Lung (tissue), 12 donors: ENCODE results near the gene TNS3. TPM values are rescaled to one million over a fixed set of nuclear protein-coding genes. Genes with fewer than 3 reads are reported as not detected.

ENCODE experiments used
- ATAC-seq: fragments of 200-7000 bp; cut with Tn5 transposase; one replicate; pipeline ENCODE4 v1.9.1; 2020; ENCODE audit warnings: moderate number of reproducible peaks; ENCODE audit not compliant: insufficient read depth, low FRiP score
- DNase-seq, 3 donors: peaks; one replicate each; pipeline ENCODE4 v3.0.0-alpha.2; 2013 to 2017
- H3K27ac ChIP-seq, 2 donors: one replicate each; pipeline ENCODE4 v1.5.1; 2013; ENCODE audit warnings: mild to moderate bottlenecking in 2 of 2, moderate library complexity in 2 of 2, control low read depth in 1 of 2, inconsistent platforms in 1 of 2, low read depth in 1 of 2, low read length in 1 of 2
- H3K27me3 ChIP-seq, 3 donors: one replicate each; pipeline ENCODE4 v1.5.1; 2013; ENCODE audit warnings: low read length in 2 of 3; ENCODE audit not compliant: control insufficient read depth in 3 of 3, insufficient read depth in 3 of 3
- H3K36me3 ChIP-seq, 4 donors: one replicate each; pipeline ENCODE4 v1.5.1; 2013; ENCODE audit warnings: low read length in 4 of 4, mild to moderate bottlenecking in 1 of 4, moderate library complexity in 1 of 4; ENCODE audit not compliant: control insufficient read depth in 4 of 4, insufficient read depth in 4 of 4
- H3K4me1 ChIP-seq, 5 donors: one replicate each; pipeline ENCODE4 v1.5.1; 2013; ENCODE audit warnings: low read length in 5 of 5, mild to moderate bottlenecking in 2 of 5, moderate library complexity in 1 of 5; ENCODE audit not compliant: control insufficient read depth in 5 of 5, insufficient read depth in 5 of 5
- H3K4me3 ChIP-seq: one replicate; pipeline ENCODE4 v1.5.1; 2013; ENCODE audit warnings: mild to moderate bottlenecking, control low read depth, moderate library complexity
- H3K9ac ChIP-seq, 2 donors: one replicate each; pipeline ENCODE4 v1.5.1; 2013; ENCODE audit warnings: low read length in 2 of 2, control low read depth in 1 of 2; ENCODE audit not compliant: insufficient read depth in 1 of 2
- H3K9me3 ChIP-seq, 4 donors: one replicate each; pipeline ENCODE4 v1.5.1; 2013; ENCODE audit warnings: low read length in 3 of 4, mild to moderate bottlenecking in 1 of 4, moderate library complexity in 1 of 4; ENCODE audit not compliant: control insufficient read depth in 4 of 4, insufficient read depth in 3 of 4
- WGBS, 2 donors: extraction: QIAGEN DNeasy Blood & Tissue Kit; methylation state at CpG; one replicate each; pipeline ENCODE4 v1.1.7; 2013; 5-methylcytosine and 5-hydroxymethylcytosine counted together
- polyA plus RNA-seq, 2 donors: library from polyadenylated mRNA; stranded (reverse); fragments of 200-250 nt; gene quantifications; one replicate each; pipeline ENCODE4 v1.2.1, GENCODE V29; 2013
- total RNA-seq, 2 donors: library from RNA; depleted of rRNA in 1 of 2; stranded (reverse); fragments of >200 nt in 1 of 2; gene quantifications; one replicate each; pipeline ENCODE4 v1.2.1, GENCODE V29; 2014 to 2021
- TF ChIP-seq, protein P1 (sequence below): IDR thresholded peaks from 2 replicates; pipeline ENCODE4 v1.5.1; 2012; ENCODE audit warnings: mild to moderate bottlenecking; ENCODE audit errors: control extremely low read depth, extremely low read depth
- donor health status: control.
- donor health status: control.
- donor health status: Bipolar disorder and iron deficiency.
- donor health status: healthy.
- donor health status: DM: yes; HTN: yes; CAD: no.

The TNS3 gene
- total and polyA plus RNA-seq, 4 donors = 23.8 to 140 (median 85.7) TPM

GRCh38 chr7:47460251-47460989 is 121.5 kb downstream of the TNS3 start:
- Histone ChIP-seq H3K36me3 (peaks cover 0 to 3% (median 0%) of the 10 kb centered on the region in 4 donors), H3K4me3 (no peak overlapping the region), H3K27ac (peak overlapping the region; percentile 75 to 76), H3K9me3 (no peaks in the 10 kb centered on the region), H3K4me1 (peaks cover 6 to 20% (median 17%) of the 10 kb centered on the region in 5 donors), H3K27me3 (no peaks in the 10 kb centered on the region), H3K9ac (no peak overlapping the region)
- DNase-seq = peak; percentile 10 to 61 (median 48)
- WGBS, 2 donors = 81 to 91% methylated on average over 11 of the region's 11 CpGs
- ATAC-seq = no peak
- TF ChIP-seq, protein P1, sequence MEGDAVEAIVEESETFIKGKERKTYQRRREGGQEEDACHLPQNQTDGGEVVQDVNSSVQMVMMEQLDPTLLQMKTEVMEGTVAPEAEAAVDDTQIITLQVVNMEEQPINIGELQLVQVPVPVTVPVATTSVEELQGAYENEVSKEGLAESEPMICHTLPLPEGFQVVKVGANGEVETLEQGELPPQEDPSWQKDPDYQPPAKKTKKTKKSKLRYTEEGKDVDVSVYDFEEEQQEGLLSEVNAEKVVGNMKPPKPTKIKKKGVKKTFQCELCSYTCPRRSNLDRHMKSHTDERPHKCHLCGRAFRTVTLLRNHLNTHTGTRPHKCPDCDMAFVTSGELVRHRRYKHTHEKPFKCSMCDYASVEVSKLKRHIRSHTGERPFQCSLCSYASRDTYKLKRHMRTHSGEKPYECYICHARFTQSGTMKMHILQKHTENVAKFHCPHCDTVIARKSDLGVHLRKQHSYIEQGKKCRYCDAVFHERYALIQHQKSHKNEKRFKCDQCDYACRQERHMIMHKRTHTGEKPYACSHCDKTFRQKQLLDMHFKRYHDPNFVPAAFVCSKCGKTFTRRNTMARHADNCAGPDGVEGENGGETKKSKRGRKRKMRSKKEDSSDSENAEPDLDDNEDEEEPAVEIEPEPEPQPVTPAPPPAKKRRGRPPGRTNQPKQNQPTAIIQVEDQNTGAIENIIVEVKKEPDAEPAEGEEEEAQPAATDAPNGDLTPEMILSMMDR = no peak

GRCh38 chr7:47458486-47458885 is 123.4 kb downstream of the TNS3 start:
- H3K27me3 ChIP-seq = no peaks in the 10 kb centered on the region
- no peaks in the 10 kb centered on the region for H3K36me3 ChIP-seq
- no peak overlapping the region for H3K4me3 ChIP-seq
- no peak overlapping the region for H3K9ac ChIP-seq
- WGBS, 2 donors = 81 to 83% methylated on average over 5 of the region's 5 CpGs
- H3K4me1 ChIP-seq = peaks cover 17 to 30% (median 23%) of the 10 kb centered on the region in 5 donors
- no peaks in the 10 kb centered on the region for H3K9me3 ChIP-seq
- ATAC-seq = no peak
- peak overlapping the region in 1 of 2 donors; percentile 66 for H3K27ac ChIP-seq
- TF ChIP-seq, protein P1 = no peak
- no peak for DNase-seq

GRCh38 chr7:47458057-47458456 is 123.9 kb downstream of the TNS3 start:
- Histone ChIP-seq H3K36me3 (no peaks in the 10 kb centered on the region), H3K9me3 (no peaks in the 10 kb centered on the region), H3K4me1 (peaks cover 19 to 34% (median 27%) of the 10 kb centered on the region in 5 donors), H3K27ac (peak overlapping the region; percentile 18 to 43), H3K27me3 (no peaks in the 10 kb centered on the region), H3K4me3 (no peak overlapping the region), H3K9ac (no peak overlapping the region)
- TF ChIP-seq, protein P1 = no peak
- DNase-seq = peak in 2 of 3 donors; percentile 15 to 31
- WGBS, 2 donors = 54 to 85% methylated on average over 5 of the region's 5 CpGs
- ATAC-seq = peak; percentile 10
